ENCODE measurements around the gene TDP1.

- TF ChIP-seq, protein P1, sequence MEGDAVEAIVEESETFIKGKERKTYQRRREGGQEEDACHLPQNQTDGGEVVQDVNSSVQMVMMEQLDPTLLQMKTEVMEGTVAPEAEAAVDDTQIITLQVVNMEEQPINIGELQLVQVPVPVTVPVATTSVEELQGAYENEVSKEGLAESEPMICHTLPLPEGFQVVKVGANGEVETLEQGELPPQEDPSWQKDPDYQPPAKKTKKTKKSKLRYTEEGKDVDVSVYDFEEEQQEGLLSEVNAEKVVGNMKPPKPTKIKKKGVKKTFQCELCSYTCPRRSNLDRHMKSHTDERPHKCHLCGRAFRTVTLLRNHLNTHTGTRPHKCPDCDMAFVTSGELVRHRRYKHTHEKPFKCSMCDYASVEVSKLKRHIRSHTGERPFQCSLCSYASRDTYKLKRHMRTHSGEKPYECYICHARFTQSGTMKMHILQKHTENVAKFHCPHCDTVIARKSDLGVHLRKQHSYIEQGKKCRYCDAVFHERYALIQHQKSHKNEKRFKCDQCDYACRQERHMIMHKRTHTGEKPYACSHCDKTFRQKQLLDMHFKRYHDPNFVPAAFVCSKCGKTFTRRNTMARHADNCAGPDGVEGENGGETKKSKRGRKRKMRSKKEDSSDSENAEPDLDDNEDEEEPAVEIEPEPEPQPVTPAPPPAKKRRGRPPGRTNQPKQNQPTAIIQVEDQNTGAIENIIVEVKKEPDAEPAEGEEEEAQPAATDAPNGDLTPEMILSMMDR (conservative IDR thresholded peaks at IDR 0.05; ENCODE audit: low read depth, low read length): no peak
- no peak for TF ChIP-seq EZH2 (IDR thresholded peaks at IDR 0.05; ENCODE audit: low read length, unreplicated experiment)
- no peak for TF ChIP-seq EZH2phosphoT487 (IDR thresholded peaks at IDR 0.05; ENCODE audit: borderline replicate concordance, low read length)
These were observed 116.6 kb downstream of the TDP1 start for GRCh38 chr14:90072350-90072749.

Measured in PC-3 (cell line).